ENCODE data around the gene GREB1. TPM values are rescaled to one million over a fixed set of nuclear protein-coding genes. Genes with fewer than 3 reads are reported as not detected.

GREB1 gene
- total RNA-seq, 1 donor from 2014 or later = 143 TPM

DNA sequence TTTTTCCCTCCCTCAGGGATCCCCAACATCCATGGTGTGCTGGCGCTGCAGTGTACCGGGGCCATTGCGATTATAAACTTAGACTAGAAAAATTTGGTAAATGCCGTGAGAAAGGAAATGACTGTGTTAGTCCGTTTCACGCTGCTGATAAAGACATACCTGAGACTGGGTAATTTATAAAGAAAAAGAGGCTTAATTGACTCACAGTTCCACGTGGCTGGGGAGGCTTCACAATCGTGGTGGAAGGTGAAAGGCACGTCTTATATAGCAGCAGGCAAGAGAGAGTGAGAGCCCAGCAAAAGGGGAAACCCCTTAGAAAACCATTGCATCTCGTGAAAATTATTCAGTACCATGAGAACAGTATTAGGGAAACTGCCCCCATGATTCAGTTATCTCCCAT is 91.8 kb downstream of the GREB1 start:
- Mint-ChIP-seq H3K27me3 (ENCODE audit: low read depth) (no peaks in the 10 kb centered on the region), H3K9me3 (no peaks in the 10 kb centered on the region), H3K4me3 (no peak overlapping the region), H3K36me3 (ENCODE audit: low read depth) (peaks cover 43% of the 10 kb centered on the region), H3K4me1 (no peaks in the 10 kb centered on the region), H3K27ac (ENCODE audit: unreplicated experiment) (no peak overlapping the region)
- no peak for DNase-seq (ENCODE audit: low read depth, low spot score)
- TF ChIP-seq, protein P1, sequence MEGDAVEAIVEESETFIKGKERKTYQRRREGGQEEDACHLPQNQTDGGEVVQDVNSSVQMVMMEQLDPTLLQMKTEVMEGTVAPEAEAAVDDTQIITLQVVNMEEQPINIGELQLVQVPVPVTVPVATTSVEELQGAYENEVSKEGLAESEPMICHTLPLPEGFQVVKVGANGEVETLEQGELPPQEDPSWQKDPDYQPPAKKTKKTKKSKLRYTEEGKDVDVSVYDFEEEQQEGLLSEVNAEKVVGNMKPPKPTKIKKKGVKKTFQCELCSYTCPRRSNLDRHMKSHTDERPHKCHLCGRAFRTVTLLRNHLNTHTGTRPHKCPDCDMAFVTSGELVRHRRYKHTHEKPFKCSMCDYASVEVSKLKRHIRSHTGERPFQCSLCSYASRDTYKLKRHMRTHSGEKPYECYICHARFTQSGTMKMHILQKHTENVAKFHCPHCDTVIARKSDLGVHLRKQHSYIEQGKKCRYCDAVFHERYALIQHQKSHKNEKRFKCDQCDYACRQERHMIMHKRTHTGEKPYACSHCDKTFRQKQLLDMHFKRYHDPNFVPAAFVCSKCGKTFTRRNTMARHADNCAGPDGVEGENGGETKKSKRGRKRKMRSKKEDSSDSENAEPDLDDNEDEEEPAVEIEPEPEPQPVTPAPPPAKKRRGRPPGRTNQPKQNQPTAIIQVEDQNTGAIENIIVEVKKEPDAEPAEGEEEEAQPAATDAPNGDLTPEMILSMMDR (conservative IDR thresholded peaks at IDR 0.05) = no peak

DNA sequence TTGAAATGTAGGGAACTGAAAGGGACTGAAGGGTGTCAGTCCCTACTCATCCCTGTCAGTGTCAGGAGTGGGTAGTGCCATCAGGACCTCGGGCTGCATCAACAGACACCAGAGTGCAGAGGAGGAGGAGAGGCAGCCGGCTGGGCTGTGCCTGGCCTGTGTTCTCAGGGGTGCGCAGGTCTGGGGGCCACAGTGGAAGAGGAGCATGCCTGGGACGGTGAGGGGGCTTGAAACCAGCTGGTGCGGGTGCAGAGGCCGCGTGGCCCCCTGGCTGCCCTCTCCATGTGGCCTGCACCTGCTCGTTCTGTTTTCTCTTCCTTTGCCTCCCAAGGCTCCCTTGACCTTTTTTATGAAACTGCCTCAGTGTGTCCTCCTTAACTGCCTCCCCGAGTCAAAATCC is 94.8 kb downstream of the GREB1 start:
- Mint-ChIP-seq H3K9me3 (no peaks in the 10 kb centered on the region), H3K4me1 (no peaks in the 10 kb centered on the region), H3K4me3 (peak overlapping the region; percentile 6), H3K27me3 (ENCODE audit: low read depth) (no peaks in the 10 kb centered on the region), H3K36me3 (ENCODE audit: low read depth) (peaks cover 48% of the 10 kb centered on the region), H3K27ac (ENCODE audit: unreplicated experiment) (peak overlapping the region; percentile 62)
- TF ChIP-seq, protein P1 (conservative IDR thresholded peaks at IDR 0.05) = no peak
- no peak for DNase-seq (ENCODE audit: low read depth, low spot score)

DNA sequence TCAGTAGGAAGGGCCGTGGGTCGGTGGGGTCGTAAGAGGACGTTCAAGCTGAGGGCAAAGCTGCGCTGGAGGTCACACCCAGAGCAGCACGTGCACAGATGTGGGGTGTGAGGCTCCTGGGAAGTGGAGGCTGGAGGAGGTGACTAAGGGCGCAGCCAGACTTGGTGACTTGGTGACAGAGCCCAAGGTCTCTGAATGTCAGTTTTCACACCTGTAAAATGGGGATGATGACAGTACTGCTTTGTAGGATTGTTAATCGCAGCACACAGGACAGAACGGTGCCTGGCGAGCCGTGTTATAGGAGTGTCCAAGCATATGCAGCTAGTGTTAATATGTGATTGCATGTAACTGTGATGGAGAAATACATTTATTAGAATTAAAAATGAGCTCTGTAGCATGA is 95.4 kb downstream of the GREB1 start:
- H3K27ac Mint-ChIP-seq (ENCODE audit: unreplicated experiment) = no peak overlapping the region
- no peaks in the 10 kb centered on the region for H3K4me1 Mint-ChIP-seq
- DNase-seq (ENCODE audit: low read depth, low spot score) = no peak
- no peaks in the 10 kb centered on the region for H3K9me3 Mint-ChIP-seq
- peaks cover 49% of the 10 kb centered on the region for H3K36me3 Mint-ChIP-seq (ENCODE audit: low read depth)
- peak overlapping the region; percentile 6 for H3K4me3 Mint-ChIP-seq
- TF ChIP-seq, protein P1 (conservative IDR thresholded peaks at IDR 0.05) = no peak
- H3K27me3 Mint-ChIP-seq (ENCODE audit: low read depth) = no peaks in the 10 kb centered on the region

DNA sequence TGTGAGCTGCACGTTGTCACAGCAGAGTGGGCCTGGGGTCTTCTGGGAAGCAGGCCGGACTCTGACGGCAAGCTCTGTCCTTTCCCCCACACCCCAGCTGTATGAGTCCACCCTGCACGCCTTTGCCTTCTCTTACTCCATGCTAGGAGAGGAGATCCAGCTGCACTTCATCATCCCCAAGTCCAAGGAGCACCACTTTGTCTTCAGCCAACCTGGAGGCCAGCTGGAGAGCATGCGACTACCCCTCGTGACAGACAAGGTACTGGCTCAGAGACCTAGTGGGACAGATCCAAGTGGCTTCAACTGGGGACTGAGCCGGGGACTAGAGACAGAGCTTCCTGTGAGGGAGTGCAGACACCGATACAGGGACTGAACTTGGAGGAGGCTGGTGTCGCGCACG is 96.0 kb downstream of the GREB1 start:
- DNase-seq (ENCODE audit: low read depth, low spot score) = no peak

DNA sequence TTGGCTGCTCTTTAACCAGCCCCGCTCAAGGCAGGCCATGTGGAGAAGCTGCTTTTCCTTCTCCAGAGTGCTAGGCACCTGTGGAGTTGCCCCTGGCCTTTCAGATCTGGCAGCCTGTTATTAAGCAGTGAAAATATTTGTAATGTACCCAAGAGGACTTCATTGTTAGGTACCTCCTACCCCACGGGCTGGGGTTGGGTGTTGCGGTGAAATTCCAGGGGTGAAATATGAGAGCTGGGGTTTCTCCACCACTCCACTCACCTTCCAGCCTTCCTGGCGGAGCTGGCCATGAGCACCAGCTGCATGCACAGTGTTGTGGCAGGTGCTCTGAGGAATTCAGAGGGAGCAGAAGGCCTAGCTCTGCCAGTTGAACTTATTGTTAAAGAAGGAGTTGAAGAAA is 97.0 kb downstream of the GREB1 start:
- DNase-seq (ENCODE audit: low read depth, low spot score) = no peak
- H3K9me3 Mint-ChIP-seq = no peaks in the 10 kb centered on the region
- TF ChIP-seq, protein P1 (conservative IDR thresholded peaks at IDR 0.05) = no peak
- H3K36me3 Mint-ChIP-seq (ENCODE audit: low read depth) = peaks cover 44% of the 10 kb centered on the region
- no peaks in the 10 kb centered on the region for H3K4me1 Mint-ChIP-seq
- no peak overlapping the region for H3K4me3 Mint-ChIP-seq
- H3K27ac Mint-ChIP-seq (ENCODE audit: unreplicated experiment) = no peak overlapping the region
- H3K27me3 Mint-ChIP-seq (ENCODE audit: low read depth) = no peaks in the 10 kb centered on the region

More for the DNA sequence above, 96.0 kb downstream of the GREB1 start:
- H3K36me3 Mint-ChIP-seq (ENCODE audit: low read depth) = peaks cover 52% of the 10 kb centered on the region
- no peaks in the 10 kb centered on the region for H3K27me3 Mint-ChIP-seq (ENCODE audit: low read depth)
- H3K4me3 Mint-ChIP-seq = no peak overlapping the region
- no peaks in the 10 kb centered on the region for H3K9me3 Mint-ChIP-seq
- H3K4me1 Mint-ChIP-seq = no peaks in the 10 kb centered on the region
- no peak overlapping the region for H3K27ac Mint-ChIP-seq (ENCODE audit: unreplicated experiment)
- TF ChIP-seq, protein P1 (conservative IDR thresholded peaks at IDR 0.05) = no peak

DNA sequence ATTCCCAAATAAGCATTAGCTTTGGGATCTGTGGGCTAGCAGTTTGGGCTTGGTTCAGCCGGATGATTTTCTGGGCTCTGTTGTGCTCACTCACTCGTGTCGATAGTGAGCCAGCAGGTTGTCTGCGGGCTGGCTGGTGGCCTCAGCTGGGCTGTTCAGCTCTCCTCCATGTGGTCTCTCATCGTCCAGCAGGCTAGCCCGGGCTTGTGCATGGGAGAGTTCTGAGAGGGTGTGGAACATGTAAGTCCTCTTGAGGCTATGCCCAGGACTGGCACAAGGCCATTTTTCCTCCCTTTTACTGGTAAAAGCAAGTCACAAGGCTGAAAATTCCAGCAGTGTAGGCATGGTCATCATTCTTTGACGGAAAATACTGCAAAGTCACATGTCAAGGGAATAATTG is 97.6 kb downstream of the GREB1 start:
- no peak overlapping the region for H3K4me3 Mint-ChIP-seq
- TF ChIP-seq, protein P1 (conservative IDR thresholded peaks at IDR 0.05) = no peak
- peak overlapping the region; percentile 43 for H3K27ac Mint-ChIP-seq (ENCODE audit: unreplicated experiment)
- DNase-seq (ENCODE audit: low read depth, low spot score) = no peak
- peaks cover 38% of the 10 kb centered on the region for H3K36me3 Mint-ChIP-seq (ENCODE audit: low read depth)
- H3K4me1 Mint-ChIP-seq = no peaks in the 10 kb centered on the region
- H3K27me3 Mint-ChIP-seq (ENCODE audit: low read depth) = no peaks in the 10 kb centered on the region
- no peaks in the 10 kb centered on the region for H3K9me3 Mint-ChIP-seq

Data from neural crest cell (in vitro differentiated cells).